PC-3 (cell line): ENCODE results near the gene ARRDC3. TPM values are rescaled to one million over a fixed set of nuclear protein-coding genes. Genes with fewer than 3 reads are reported as not detected.

Source experiments
- ATAC-seq: fragments of 200-7000 bp; cut with Tn5 transposase; 2 replicates; pipeline ENCODE4 v1.9.1; 2020; ENCODE audit warnings: mild to moderate bottlenecking, moderate library complexity
- BruUV-seq: library from RNA; stranded (reverse); fragments of 400-500 nt; replicated peaks from 2 replicates; lab custom pipeline; 2021; lab: Mats Ljungman, UMichigan
- CTCF ChIA-PET: fragments of 300-600 bp; sonication (Branson Sonifier 250); formaldehyde crosslinking; loops from one replicate; lab custom pipeline; 2022; ENCODE audit warnings: antibody characterized with exemption; lab: Charles Lee
- POLR2A ChIA-PET: fragments of 300-600 bp; sonication (Branson Sonifier 250); formaldehyde crosslinking; loops from one replicate; lab custom pipeline; 2022; ENCODE audit warnings: antibody characterized with exemption; ENCODE audit not compliant: unreplicated experiment; lab: Charles Lee
- DNase-seq: peaks from one replicate; pipeline ENCODE4 v3.0.0-alpha.2; 2015
- H2AFZ ChIP-seq: fragments of 300-600 bp; sonication (generic); 2 replicates; pipeline ENCODE4 v1.6.0; 2016; ENCODE audit warnings: antibody characterized with exemption, low read length
- H3F3A ChIP-seq: fragments of 300-600 bp; sonication (generic); one replicate; pipeline ENCODE4 v1.6.0; 2017; ENCODE audit warnings: antibody characterized with exemption, low read length, control low read depth, mild to moderate bottlenecking; ENCODE audit not compliant: unreplicated experiment
- H3K27ac ChIP-seq: fragments of 300-600 bp; sonication (generic); 2 replicates; pipeline ENCODE4 v1.5.1; 2016; ENCODE audit warnings: mild to moderate bottlenecking, low read length
- H3K27me3 ChIP-seq: fragments of 300-600 bp; sonication (generic); 2 replicates; pipeline ENCODE4 v1.6.1; 2016; ENCODE audit warnings: low read length, mixed read lengths
- H3K36me3 ChIP-seq: fragments of 300-600 bp; sonication (generic); 2 replicates; pipeline ENCODE4 v1.6.1; 2016; ENCODE audit warnings: low read depth, mixed run types, low read length, mixed read lengths
- H3K4me1 ChIP-seq: fragments of 300-600 bp; sonication (generic); 2 replicates; pipeline ENCODE4 v1.5.1; 2016; ENCODE audit warnings: low read length; ENCODE audit not compliant: insufficient read depth
- H3K4me2 ChIP-seq: fragments of 300-600 bp; sonication (generic); 2 replicates; pipeline ENCODE4 v1.6.0; 2016; ENCODE audit warnings: low read length
- H3K4me3 ChIP-seq: fragments of 300-600 bp; sonication (generic); 2 replicates; pipeline ENCODE4 v1.5.1; 2016; ENCODE audit warnings: mild to moderate bottlenecking, low read length, mixed read lengths
- H3K79me2 ChIP-seq: fragments of 300-600 bp; sonication (generic); 2 replicates; pipeline ENCODE4 v1.6.1; 2017; ENCODE audit warnings: low read length, mixed read lengths
- H3K9ac ChIP-seq: fragments of 300-600 bp; sonication (generic); 2 replicates; pipeline ENCODE4 v1.6.0; 2016; ENCODE audit warnings: mild to moderate bottlenecking, low read length
- H3K9me2 ChIP-seq: fragments of 300-600 bp; sonication (generic); replicated peaks from 2 replicates; pipeline ENCODE4 v1.6.1; 2016; ENCODE audit warnings: mixed run types, low read length, mixed read lengths
- H3K9me3 ChIP-seq: fragments of 300-600 bp; sonication (generic); 2 replicates; pipeline ENCODE4 v1.6.1; 2016; ENCODE audit warnings: low read length, mixed read lengths
- H4K20me1 ChIP-seq: fragments of 300-600 bp; sonication (generic); 2 replicates; pipeline ENCODE4 v1.6.1; 2016; ENCODE audit warnings: low read length, mixed read lengths
- EZH2 ChIP-seq: fragments of 300-600 bp; sonication (generic); IDR thresholded peaks from one replicate; pipeline ENCODE4 v1.6.1; 2017; ENCODE audit warnings: antibody characterized with exemption, mild to moderate bottlenecking, low read length; ENCODE audit not compliant: unreplicated experiment
- EZH2phosphoT487 ChIP-seq: fragments of 300-600 bp; sonication (generic); IDR thresholded peaks from 2 replicates; pipeline ENCODE4 v1.6.1; 2018; ENCODE audit warnings: mild to moderate bottlenecking, antibody characterized with exemption, low read length, borderline replicate concordance
- intact Hi-C: fragments of 100-400 bp; cut with micrococcal nuclease; formaldehyde crosslinking; loops from 2 replicates; pipeline ENCODE4 v1.9.0; 2023
- total RNA-seq: library from RNA; depleted of rRNA; stranded (reverse); fragments of >200 nt; gene quantifications from 2 replicates; pipeline ENCODE4 v1.2.3, GENCODE V29; 2014
- TF ChIP-seq, protein P1 (sequence below): fragments of 300-600 bp; sonication (generic); conservative IDR thresholded peaks from 2 replicates; pipeline ENCODE4 v1.5.1; 2017; ENCODE audit warnings: antibody characterized with exemption, low read depth, mild to moderate bottlenecking, low read length

ARRDC3 gene
- total RNA-seq, 1 experiment from 2014 or later, result 39.5 TPM

DNA sequence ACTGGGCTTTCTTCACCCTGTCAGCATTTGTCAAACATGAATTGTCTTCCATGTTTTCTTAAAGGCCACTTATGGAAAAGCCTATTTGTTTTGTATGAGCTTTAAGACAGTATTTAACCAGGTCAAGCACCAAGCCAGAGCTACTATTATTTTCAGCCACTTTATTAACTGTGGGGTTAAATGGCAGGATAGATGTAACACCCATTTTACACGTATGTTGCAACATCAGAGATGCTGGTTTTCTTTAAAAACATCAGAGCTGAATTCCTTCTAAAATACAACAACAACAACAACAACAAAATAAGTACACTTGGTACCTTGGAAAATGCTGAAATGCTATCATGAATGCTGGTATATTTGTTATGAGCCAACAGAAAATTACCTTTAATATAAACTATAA, 13.6 kb downstream of the ARRDC3 start:
- H3K36me3 ChIP-seq, result peaks cover 58% of the 10 kb centered on the region

DNA sequence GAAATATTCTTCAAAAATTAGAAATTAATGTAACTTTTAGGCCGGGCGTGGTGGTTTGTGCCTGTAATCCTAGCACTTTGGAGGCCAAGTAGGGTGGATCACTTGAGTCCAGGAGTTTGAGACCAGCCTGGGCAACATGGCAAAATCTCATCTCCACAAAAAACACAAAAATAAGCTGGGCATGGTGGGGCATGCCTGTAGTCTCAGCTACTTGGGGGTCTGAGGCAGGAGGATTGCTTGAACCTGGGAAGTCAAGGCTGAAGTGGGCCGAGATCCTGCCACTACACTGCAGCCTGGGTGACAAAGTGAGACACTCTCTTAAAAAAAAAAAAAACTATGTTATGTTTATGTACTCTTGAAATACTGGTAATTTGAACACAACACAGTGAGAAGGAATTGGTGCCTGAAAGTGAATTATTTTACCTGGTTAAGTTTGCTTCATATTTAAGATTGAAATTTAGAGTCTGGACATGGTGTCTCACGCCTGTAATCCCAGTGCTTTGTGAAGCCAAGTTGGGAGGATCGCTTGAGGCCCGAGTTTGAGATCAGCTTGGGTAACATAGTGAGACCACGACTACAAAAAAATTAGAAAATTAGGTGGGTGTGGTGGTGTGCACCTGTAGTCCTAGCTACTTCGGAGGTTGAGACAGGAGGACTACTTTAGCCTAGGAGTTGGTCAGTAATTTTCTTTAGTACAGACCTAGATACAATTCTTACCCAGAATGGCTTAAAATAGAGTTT, 15.0 kb downstream of the ARRDC3 start:
- H3K4me1 ChIP-seq, result no peaks in the 10 kb centered on the region
- no peak overlapping the region for H3K4me2 ChIP-seq
- ChIA-PET POLR2A (no interaction called here), CTCF (interaction anchor here (0.7 kb wide), 1 partner anchor 68 kb away, joined by 4 read pairs; no protein-coding TSS in a partner anchor)
- peaks cover 34% of the 10 kb centered on the region for H3K79me2 ChIP-seq
- peaks cover 10% of the 10 kb centered on the region for H3F3A ChIP-seq
- no peaks in the 10 kb centered on the region for H3K9me3 ChIP-seq
- H3K27me3 ChIP-seq, result no peaks in the 10 kb centered on the region
- no peaks in the 10 kb centered on the region for H3K9me2 ChIP-seq
- no peak overlapping the region for H3K9ac ChIP-seq
- no peak overlapping the region for H2AFZ ChIP-seq
- intact Hi-C loops, result no loop called here
- no peak for DNase-seq
- no peak overlapping the region for H3K4me3 ChIP-seq
- H3K27ac ChIP-seq, result no peak overlapping the region
- TF ChIP-seq, protein P1, sequence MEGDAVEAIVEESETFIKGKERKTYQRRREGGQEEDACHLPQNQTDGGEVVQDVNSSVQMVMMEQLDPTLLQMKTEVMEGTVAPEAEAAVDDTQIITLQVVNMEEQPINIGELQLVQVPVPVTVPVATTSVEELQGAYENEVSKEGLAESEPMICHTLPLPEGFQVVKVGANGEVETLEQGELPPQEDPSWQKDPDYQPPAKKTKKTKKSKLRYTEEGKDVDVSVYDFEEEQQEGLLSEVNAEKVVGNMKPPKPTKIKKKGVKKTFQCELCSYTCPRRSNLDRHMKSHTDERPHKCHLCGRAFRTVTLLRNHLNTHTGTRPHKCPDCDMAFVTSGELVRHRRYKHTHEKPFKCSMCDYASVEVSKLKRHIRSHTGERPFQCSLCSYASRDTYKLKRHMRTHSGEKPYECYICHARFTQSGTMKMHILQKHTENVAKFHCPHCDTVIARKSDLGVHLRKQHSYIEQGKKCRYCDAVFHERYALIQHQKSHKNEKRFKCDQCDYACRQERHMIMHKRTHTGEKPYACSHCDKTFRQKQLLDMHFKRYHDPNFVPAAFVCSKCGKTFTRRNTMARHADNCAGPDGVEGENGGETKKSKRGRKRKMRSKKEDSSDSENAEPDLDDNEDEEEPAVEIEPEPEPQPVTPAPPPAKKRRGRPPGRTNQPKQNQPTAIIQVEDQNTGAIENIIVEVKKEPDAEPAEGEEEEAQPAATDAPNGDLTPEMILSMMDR, result no peak
- TF ChIP-seq EZH2 (no peak), EZH2phosphoT487 (no peak)
- H4K20me1 ChIP-seq, result peaks cover 10% of the 10 kb centered on the region; the same call in 1 of the 2 replicates
- no peak for ATAC-seq
- no TSS peak for BruUV-seq
- peaks cover 46% of the 10 kb centered on the region for H3K36me3 ChIP-seq

More for the DNA sequence above, 13.6 kb downstream of the ARRDC3 start:
- Histone ChIP-seq H3K4me3 (no peak overlapping the region), H3K9me3 (no peaks in the 10 kb centered on the region), H3K4me1 (no peaks in the 10 kb centered on the region), H3K27ac (no peak overlapping the region), H3K9me2 (no peaks in the 10 kb centered on the region), H4K20me1 (peaks cover 16% of the 10 kb centered on the region; the same call in 1 of the 2 replicates), H3K4me2 (no peak overlapping the region), H3K9ac (no peak overlapping the region), H3F3A (peaks cover 10% of the 10 kb centered on the region), H3K79me2 (peaks cover 43% of the 10 kb centered on the region), H2AFZ (no peak overlapping the region), H3K27me3 (no peaks in the 10 kb centered on the region)
- POLR2A ChIA-PET, result interaction anchor here (0.5 kb wide), 1 partner anchor 90 kb away, joined by 3 read pairs; no protein-coding TSS in a partner anchor
- DNase-seq, result no peak
- no peak for ATAC-seq
- CTCF ChIA-PET, result no interaction called here
- no TSS peak for BruUV-seq
- intact Hi-C loops, result no loop called here
- TF ChIP-seq EZH2 (no peak), EZH2phosphoT487 (no peak)

GRCh38 chr5:91367344-91367743, 15.8 kb downstream of the ARRDC3 start:
- TF ChIP-seq EZH2phosphoT487, result no peak
- intact Hi-C loops, result no loop called here
- H2AFZ ChIP-seq, result no peak overlapping the region
- no peak overlapping the region for H3K4me2 ChIP-seq
- no peak overlapping the region for H3K4me3 ChIP-seq
- H3K79me2 ChIP-seq, result peaks cover 29% of the 10 kb centered on the region
- ATAC-seq (no peak), DNase-seq (no peak)
- H3K36me3 ChIP-seq, result peaks cover 38% of the 10 kb centered on the region
- no peaks in the 10 kb centered on the region for H3K4me1 ChIP-seq
- no peak overlapping the region for H3K27ac ChIP-seq
- H3F3A ChIP-seq, result peaks cover 9% of the 10 kb centered on the region
- H4K20me1 ChIP-seq, result peaks cover 10% of the 10 kb centered on the region; the same call in 1 of the 2 replicates
- H3K9ac ChIP-seq, result no peak overlapping the region
- ChIA-PET CTCF (no interaction called here), POLR2A (no interaction called here)
- no TSS peak for BruUV-seq
- no peaks in the 10 kb centered on the region for H3K9me3 ChIP-seq
- H3K9me2 ChIP-seq, result no peaks in the 10 kb centered on the region
- no peaks in the 10 kb centered on the region for H3K27me3 ChIP-seq
